Activated CD8-positive, alpha-beta T cell treated with anti-CD3 and anti-CD28 coated beads, Interleukin-2, amount 10 ng/mL, durations not matched to agents 7 days and 5 days (primary cell): ENCODE measurements around the gene ADCY7. TPM values are rescaled to one million over a fixed set of nuclear protein-coding genes. Genes with fewer than 3 reads are reported as not detected.

Experiments
- ATAC-seq: fragments of 150-1000 bp; cut with Tn5 transposase; one replicate; pipeline ENCODE4 v1.10.0; 2021; ENCODE audit warnings: moderate library complexity
- CTCF ChIA-PET: fragments of 350-600 bp; sonication (Branson Sonifier 250); formaldehyde crosslinking; loops from one replicate; lab custom pipeline; 2021; ENCODE audit warnings: antibody characterized with exemption; lab: Charles Lee
- POLR2A ChIA-PET: fragments of 350-600 bp; sonication (Branson Sonifier 250); formaldehyde crosslinking; loops from one replicate; lab custom pipeline; 2021; ENCODE audit warnings: antibody characterized with exemption; lab: Charles Lee
- DNase-seq: peaks from one replicate; pipeline ENCODE4 v3.0.0-alpha.2; 2020
- H3K27ac Mint-ChIP-seq: one replicate; pipeline ENCODE4 v1.8.0; 2021; ENCODE audit warnings: mild to moderate bottlenecking, mixed read lengths
- H3K27me3 Mint-ChIP-seq: one replicate; pipeline ENCODE4 v1.8.0; 2021; ENCODE audit warnings: low read depth, mixed read lengths
- H3K36me3 Mint-ChIP-seq: one replicate; pipeline ENCODE4 v1.8.0; 2021; ENCODE audit warnings: low read depth, mixed read lengths
- H3K4me1 Mint-ChIP-seq: one replicate; pipeline ENCODE4 v1.8.0; 2021; ENCODE audit warnings: low read depth, mixed read lengths
- H3K4me3 Mint-ChIP-seq: one replicate; pipeline ENCODE4 v1.8.0; 2021; ENCODE audit warnings: mild to moderate bottlenecking, mixed read lengths
- H3K9me3 Mint-ChIP-seq: one replicate; pipeline ENCODE4 v1.8.0; 2022; ENCODE audit warnings: mixed read lengths; ENCODE audit not compliant: insufficient read depth
- total RNA-seq, 2 experiments: library from RNA; stranded (reverse); gene quantifications; one replicate each; pipeline ENCODE4 v1.2.3, GENCODE V29; 2021

The ADCY7 gene
- total RNA-seq, 2 experiments from 2014 or later = 214 to 225 TPM

- no peak overlapping the region for H3K4me3 Mint-ChIP-seq
- DNase-seq (no peak), ATAC-seq (no peak)
- H3K27ac Mint-ChIP-seq = no peak overlapping the region
- no peaks in the 10 kb centered on the region for H3K9me3 Mint-ChIP-seq
- H3K4me1 Mint-ChIP-seq = peaks cover 20% of the 10 kb centered on the region
- CTCF ChIA-PET = interaction anchor here (1.0 to 2.6 kb wide), 4 partner anchors 9 to 40 kb away, joined by 3 to 10 read pairs (median 4); no protein-coding TSS in a partner anchor
- POLR2A ChIA-PET = no interaction called here
- peaks cover 4% of the 10 kb centered on the region for H3K27me3 Mint-ChIP-seq
- H3K36me3 Mint-ChIP-seq = peaks cover 5% of the 10 kb centered on the region
Measured at GRCh38 chr16:50251375-50252081, 14.8 kb upstream of the ADCY7 start.

GRCh38 chr16:50252082-50252611 lies 14.2 kb upstream of the ADCY7 start:
- Mint-ChIP-seq H3K9me3 (no peaks in the 10 kb centered on the region), H3K4me1 (peaks cover 14% of the 10 kb centered on the region), H3K27ac (no peak overlapping the region), H3K27me3 (peaks cover 9% of the 10 kb centered on the region), H3K4me3 (no peak overlapping the region), H3K36me3 (peaks cover 5% of the 10 kb centered on the region)
- DNase-seq (peak; percentile 15), ATAC-seq (no peak)
- CTCF ChIA-PET = interaction anchor here (0.6 kb wide), 1 partner anchor 535 kb away, joined by 3 read pairs; no protein-coding TSS in a partner anchor
- POLR2A ChIA-PET = no interaction called here

GRCh38 chr16:50252874-50253513 lies 13.4 kb upstream of the ADCY7 start:
- ATAC-seq = no peak
- POLR2A ChIA-PET = no interaction called here
- peak; percentile 16 for DNase-seq
- H3K4me3 Mint-ChIP-seq = no peak overlapping the region
- peaks cover 9% of the 10 kb centered on the region for H3K4me1 Mint-ChIP-seq
- CTCF ChIA-PET = no interaction called here
- peaks cover 3% of the 10 kb centered on the region for H3K36me3 Mint-ChIP-seq
- H3K27me3 Mint-ChIP-seq = peaks cover 10% of the 10 kb centered on the region
- H3K27ac Mint-ChIP-seq = no peak overlapping the region
- H3K9me3 Mint-ChIP-seq = no peaks in the 10 kb centered on the region

GRCh38 chr16:50253514-50253910 lies 12.8 kb upstream of the ADCY7 start:
- H3K4me1 Mint-ChIP-seq = peaks cover 5% of the 10 kb centered on the region
- H3K4me3 Mint-ChIP-seq = no peak overlapping the region
- H3K36me3 Mint-ChIP-seq = no peaks in the 10 kb centered on the region
- ChIA-PET POLR2A (no interaction called here), CTCF (interaction anchor here (1.1 kb wide), 1 partner anchor 228 kb away, joined by 3 read pairs; the partner anchor contains the start of gene CNEP1R1)
- H3K9me3 Mint-ChIP-seq = no peaks in the 10 kb centered on the region
- peak; percentile 19 for DNase-seq
- H3K27me3 Mint-ChIP-seq = peaks cover 10% of the 10 kb centered on the region
- no peak for ATAC-seq
- H3K27ac Mint-ChIP-seq = no peak overlapping the region

DNA sequence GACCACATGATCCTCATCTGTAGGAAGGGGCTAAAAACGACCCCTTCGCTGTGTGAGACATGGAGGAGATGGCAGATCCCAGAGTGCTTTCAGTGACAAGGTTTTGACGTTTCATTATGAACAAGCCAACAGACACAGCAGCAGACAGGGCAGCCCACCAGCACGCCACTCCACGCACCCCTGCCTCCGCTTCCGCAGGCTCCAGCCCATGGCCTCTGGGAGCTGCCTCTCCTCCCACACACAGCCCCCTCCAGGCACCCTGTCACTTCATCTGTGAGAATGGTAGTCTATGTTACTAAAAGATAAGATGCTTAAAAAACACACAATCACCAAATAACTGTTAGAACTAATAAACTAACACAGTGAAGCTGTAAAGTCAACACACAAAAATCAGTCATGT lies 12.3 kb upstream of the ADCY7 start:
- Mint-ChIP-seq H3K9me3 (no peaks in the 10 kb centered on the region), H3K27ac (no peak overlapping the region), H3K27me3 (peaks cover 10% of the 10 kb centered on the region), H3K36me3 (no peaks in the 10 kb centered on the region), H3K4me3 (no peak overlapping the region), H3K4me1 (peaks cover 5% of the 10 kb centered on the region)
- no peak for ATAC-seq
- DNase-seq = no peak
- ChIA-PET CTCF (interaction anchor here (1.0 to 1.1 kb wide), 3 partner anchors 12 to 229 kb away, joined by 3 read pairs; partner anchors contain the start of genes ADCY7 and CNEP1R1), POLR2A (no interaction called here)

- H3K27me3 Mint-ChIP-seq = peaks cover 15% of the 10 kb centered on the region
- peaks cover 6% of the 10 kb centered on the region for H3K36me3 Mint-ChIP-seq
- no peak overlapping the region for H3K4me3 Mint-ChIP-seq
- no peaks in the 10 kb centered on the region for H3K9me3 Mint-ChIP-seq
- peaks cover 14% of the 10 kb centered on the region for H3K4me1 Mint-ChIP-seq
- CTCF ChIA-PET = no interaction called here
- POLR2A ChIA-PET = no interaction called here
- ATAC-seq (no peak), DNase-seq (peak; percentile 14)
- no peak overlapping the region for H3K27ac Mint-ChIP-seq
Measured at GRCh38 chr16:50255538-50255937, 10.8 kb upstream of the ADCY7 start.

DNA sequence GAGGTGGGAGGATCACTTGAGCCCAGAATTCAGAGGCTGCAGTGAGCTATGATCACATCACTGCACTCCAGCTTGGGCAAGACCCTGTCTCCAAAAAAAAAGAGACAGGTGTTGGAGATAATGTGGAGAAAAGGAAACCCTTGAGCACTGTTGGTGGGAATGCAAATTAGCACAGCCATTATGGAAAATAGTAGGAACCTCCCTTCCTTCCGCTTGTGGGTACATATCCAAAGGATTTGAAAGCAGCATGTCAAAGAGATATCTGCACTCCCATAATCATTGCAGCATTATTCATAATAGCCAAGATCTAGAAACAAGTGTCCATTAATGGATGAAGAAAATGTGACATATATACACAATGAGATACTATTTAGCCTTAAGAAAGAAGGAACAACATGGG lies 9.7 kb upstream of the ADCY7 start:
- DNase-seq = no peak
- H3K27me3 Mint-ChIP-seq = peaks cover 15% of the 10 kb centered on the region
- no peaks in the 10 kb centered on the region for H3K9me3 Mint-ChIP-seq
- POLR2A ChIA-PET = no interaction called here
- no peak overlapping the region for H3K27ac Mint-ChIP-seq
- ATAC-seq = no peak
- H3K4me1 Mint-ChIP-seq = peaks cover 20% of the 10 kb centered on the region
- H3K36me3 Mint-ChIP-seq = peaks cover 7% of the 10 kb centered on the region
- CTCF ChIA-PET = interaction anchor here (1.0 to 1.1 kb wide), 2 partner anchors 388 to 550 kb away, joined by 3 read pairs; no protein-coding TSS in a partner anchor
- no peak overlapping the region for H3K4me3 Mint-ChIP-seq

DNA sequence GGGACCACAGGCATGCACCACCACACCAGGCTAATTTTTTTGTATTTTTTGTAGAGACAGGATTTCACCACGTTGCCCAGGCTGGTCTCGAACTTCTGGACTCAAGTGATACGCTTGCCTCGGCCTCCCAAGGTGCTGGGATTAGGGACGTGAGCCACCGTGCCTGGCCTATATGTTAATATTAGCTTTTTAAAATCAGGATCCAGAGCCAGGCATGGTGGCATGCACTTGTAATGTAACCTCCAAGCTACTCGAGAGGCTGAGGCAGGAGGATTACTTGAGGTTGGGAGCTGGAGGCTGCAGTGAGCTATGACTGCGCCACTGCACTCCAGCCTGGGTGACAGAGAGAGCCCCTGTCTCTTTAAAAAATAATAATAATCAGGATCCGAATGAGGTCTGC lies 8.5 kb upstream of the ADCY7 start:
- POLR2A ChIA-PET = interaction anchor here (0.6 to 1.0 kb wide), 3 partner anchors 25 to 311 kb away, joined by 3 read pairs; no protein-coding TSS in a partner anchor
- peaks cover 7% of the 10 kb centered on the region for H3K36me3 Mint-ChIP-seq

DNA sequence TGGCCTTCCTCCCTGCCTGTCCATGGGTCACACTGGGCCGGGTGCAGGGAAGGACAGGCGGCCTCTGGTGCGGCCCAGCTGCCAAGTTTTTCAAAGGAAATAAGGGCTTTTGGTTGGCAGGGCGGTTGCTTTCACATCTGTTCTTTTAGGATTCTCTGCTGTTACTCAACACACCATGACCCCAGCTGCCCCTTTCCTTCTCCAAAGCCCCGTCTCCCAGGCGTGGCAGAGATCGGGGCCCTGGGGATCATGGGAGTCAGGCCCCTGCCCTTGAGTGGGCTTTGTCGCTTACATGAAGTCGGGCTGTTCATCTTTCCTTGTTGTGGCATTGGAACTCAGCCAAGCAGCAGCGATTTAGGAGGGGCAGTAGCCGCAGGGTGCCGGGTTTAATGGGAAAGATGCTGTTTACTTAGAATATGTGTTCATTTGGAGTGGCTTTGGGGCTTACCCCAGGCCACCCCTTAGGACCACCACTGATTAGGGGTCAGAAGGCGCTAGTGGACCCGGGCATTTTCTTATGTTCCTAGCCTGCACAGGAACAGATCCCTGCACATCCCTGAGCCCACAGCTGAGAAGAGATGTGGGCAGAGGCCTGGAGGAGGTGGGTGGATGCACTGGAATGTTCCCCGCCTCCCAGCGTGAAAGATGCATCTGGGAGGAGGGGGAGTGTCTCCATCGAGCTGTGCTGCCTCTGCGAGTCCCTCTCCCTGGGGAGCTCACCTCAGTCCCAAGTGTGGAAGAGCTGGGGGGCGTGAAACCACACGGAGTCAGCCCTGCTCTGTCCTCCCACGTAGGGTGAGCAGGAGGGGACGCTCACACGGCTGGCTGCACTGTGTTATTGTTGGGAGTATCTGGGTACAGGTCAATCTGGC lies 6.8 kb upstream of the ADCY7 start:
- ChIA-PET POLR2A (interaction anchor here (1.0 to 1.5 kb wide), 2 partner anchors 15 to 408 kb away, joined by 3 read pairs; no protein-coding TSS in a partner anchor), CTCF (interaction anchor here (1.1 to 1.9 kb wide), 2 partner anchors 16 to 68 kb away, joined by 4 to 7 read pairs; no protein-coding TSS in a partner anchor)
- H3K4me3 Mint-ChIP-seq = no peak overlapping the region

More for the DNA sequence above, 8.5 kb upstream of the ADCY7 start:
- CTCF ChIA-PET = interaction anchor here (1.1 to 1.9 kb wide), 2 partner anchors 17 to 549 kb away, joined by 3 to 7 read pairs; no protein-coding TSS in a partner anchor
- H3K9me3 Mint-ChIP-seq = no peaks in the 10 kb centered on the region
- no peak for ATAC-seq
- DNase-seq = no peak
- H3K27me3 Mint-ChIP-seq = peaks cover 15% of the 10 kb centered on the region
- H3K4me3 Mint-ChIP-seq = no peak overlapping the region
- H3K27ac Mint-ChIP-seq = no peak overlapping the region
- peaks cover 32% of the 10 kb centered on the region for H3K4me1 Mint-ChIP-seq

GRCh38 chr16:50260206-50261159 lies 5.9 kb upstream of the ADCY7 start:
- peaks cover 14% of the 10 kb centered on the region for H3K27me3 Mint-ChIP-seq
- DNase-seq (no peak), ATAC-seq (no peak)
- H3K9me3 Mint-ChIP-seq = no peaks in the 10 kb centered on the region
- peaks cover 10% of the 10 kb centered on the region for H3K36me3 Mint-ChIP-seq
- CTCF ChIA-PET = interaction anchor here (1.3 to 1.5 kb wide), 2 partner anchors 13 to 235 kb away, joined by 3 to 5 read pairs; partner anchors contain the start of gene CNEP1R1
- POLR2A ChIA-PET = interaction anchor here (1.0 to 1.5 kb wide), 2 partner anchors 14 to 407 kb away, joined by 3 read pairs; no protein-coding TSS in a partner anchor
- H3K4me1 Mint-ChIP-seq = peaks cover 55% of the 10 kb centered on the region
- no peak overlapping the region for H3K4me3 Mint-ChIP-seq
- peak overlapping the region; percentile 56 for H3K27ac Mint-ChIP-seq

More for the DNA sequence above, 6.8 kb upstream of the ADCY7 start:
- DNase-seq = no peak
- Mint-ChIP-seq H3K9me3 (no peaks in the 10 kb centered on the region), H3K36me3 (peaks cover 10% of the 10 kb centered on the region), H3K27me3 (peaks cover 15% of the 10 kb centered on the region), H3K4me1 (peaks cover 45% of the 10 kb centered on the region), H3K27ac (peak overlapping the region; percentile 56)
- ATAC-seq = no peak
